ENCODE data around the gene VWA1. TPM values are rescaled to one million over a fixed set of nuclear protein-coding genes. Genes with fewer than 3 reads are reported as not detected.

Gene VWA1
- total RNA-seq, 1 donor from 2014 or later = 56.9 TPM

GRCh38 chr1:1419363-1419812 is 16.1 kb upstream of the VWA1 start:
- TF ChIP-seq CTCF (IDR thresholded peaks at IDR 0.05; ENCODE audit: partially characterized antibody, unreplicated experiment) = no peak
- DNase-seq = no peak
- H3K27ac Mint-ChIP-seq (ENCODE audit: unreplicated experiment) = peak overlapping the region; percentile 66
- H3K4me1 Mint-ChIP-seq (ENCODE audit: low read depth, unreplicated experiment) = peaks cover 20% of the 10 kb centered on the region
- no peaks in the 10 kb centered on the region for H3K27me3 Mint-ChIP-seq (ENCODE audit: unreplicated experiment)
- no peaks in the 10 kb centered on the region for H3K36me3 Mint-ChIP-seq (ENCODE audit: unreplicated experiment)
- H3K4me3 Mint-ChIP-seq (ENCODE audit: unreplicated experiment) = peak overlapping the region; percentile 81
- peaks cover 3% of the 10 kb centered on the region for H3K9me3 Mint-ChIP-seq (ENCODE audit: unreplicated experiment)

DNA sequence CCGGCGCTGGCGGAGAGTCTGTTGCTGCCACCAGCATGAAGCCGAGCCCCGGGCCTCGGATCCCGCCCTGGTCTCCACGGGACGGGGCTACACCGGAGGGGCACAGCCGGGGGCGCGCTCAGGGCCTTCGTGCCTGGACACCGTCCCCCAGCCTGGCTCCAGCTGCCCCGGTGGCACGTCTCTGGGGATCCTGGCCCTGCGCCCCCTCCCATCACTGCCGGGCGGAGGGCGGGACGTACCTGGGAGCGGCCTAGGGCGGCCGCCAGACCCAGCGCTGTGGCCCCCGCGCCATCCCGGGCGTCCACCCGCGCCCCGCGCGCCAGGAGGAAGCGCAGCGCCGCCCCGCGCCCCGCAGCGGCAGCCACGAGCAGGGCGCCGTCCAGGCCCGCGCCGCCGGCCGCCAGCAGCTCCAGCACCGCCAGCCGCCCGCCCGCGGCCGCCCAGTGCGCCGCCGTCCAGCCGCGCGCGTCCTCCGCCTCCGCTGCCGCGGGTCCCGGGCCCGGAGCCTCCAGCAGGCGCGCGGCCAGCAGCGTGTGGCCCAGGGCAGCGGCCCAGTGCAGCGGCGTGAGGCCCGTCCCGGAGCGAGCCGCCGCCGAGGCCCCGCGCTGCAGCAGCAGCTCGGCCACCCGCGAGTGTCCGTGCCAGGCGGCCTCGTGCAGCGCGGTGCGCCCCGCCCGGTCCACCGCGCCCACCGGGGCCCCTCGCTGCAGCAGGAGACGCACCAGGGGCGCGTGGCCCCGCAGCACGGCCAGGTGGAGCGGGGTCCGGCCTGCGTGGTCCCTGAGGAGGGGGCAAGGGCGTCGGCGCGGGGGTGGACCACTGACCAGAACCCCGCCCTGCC is 15.5 kb upstream of the VWA1 start:
- DNase-seq = no peak
- H3K4me3 Mint-ChIP-seq (ENCODE audit: unreplicated experiment) = peak overlapping the region; percentile 81

GRCh38 chr1:1420654-1421141 is 14.8 kb upstream of the VWA1 start:
- Mint-ChIP-seq H3K27me3 (ENCODE audit: unreplicated experiment) (peaks cover 2% of the 10 kb centered on the region), H3K27ac (ENCODE audit: unreplicated experiment) (peak overlapping the region; percentile 76), H3K4me1 (ENCODE audit: low read depth, unreplicated experiment) (peaks cover 17% of the 10 kb centered on the region), H3K36me3 (ENCODE audit: unreplicated experiment) (no peaks in the 10 kb centered on the region), H3K9me3 (ENCODE audit: unreplicated experiment) (peaks cover 11% of the 10 kb centered on the region), H3K4me3 (ENCODE audit: unreplicated experiment) (peak overlapping the region; percentile 34)
- TF ChIP-seq CTCF (IDR thresholded peaks at IDR 0.05; ENCODE audit: partially characterized antibody, unreplicated experiment) = no peak
- no peak for DNase-seq

More for the DNA sequence above, 15.5 kb upstream of the VWA1 start:
- peaks cover 7% of the 10 kb centered on the region for H3K9me3 Mint-ChIP-seq (ENCODE audit: unreplicated experiment)
- H3K4me1 Mint-ChIP-seq (ENCODE audit: low read depth, unreplicated experiment) = peaks cover 20% of the 10 kb centered on the region
- H3K27me3 Mint-ChIP-seq (ENCODE audit: unreplicated experiment) = peaks cover 2% of the 10 kb centered on the region
- H3K27ac Mint-ChIP-seq (ENCODE audit: unreplicated experiment) = peak overlapping the region; percentile 66
- TF ChIP-seq CTCF (IDR thresholded peaks at IDR 0.05; ENCODE audit: partially characterized antibody, unreplicated experiment) = no peak
- no peaks in the 10 kb centered on the region for H3K36me3 Mint-ChIP-seq (ENCODE audit: unreplicated experiment)

DNA sequence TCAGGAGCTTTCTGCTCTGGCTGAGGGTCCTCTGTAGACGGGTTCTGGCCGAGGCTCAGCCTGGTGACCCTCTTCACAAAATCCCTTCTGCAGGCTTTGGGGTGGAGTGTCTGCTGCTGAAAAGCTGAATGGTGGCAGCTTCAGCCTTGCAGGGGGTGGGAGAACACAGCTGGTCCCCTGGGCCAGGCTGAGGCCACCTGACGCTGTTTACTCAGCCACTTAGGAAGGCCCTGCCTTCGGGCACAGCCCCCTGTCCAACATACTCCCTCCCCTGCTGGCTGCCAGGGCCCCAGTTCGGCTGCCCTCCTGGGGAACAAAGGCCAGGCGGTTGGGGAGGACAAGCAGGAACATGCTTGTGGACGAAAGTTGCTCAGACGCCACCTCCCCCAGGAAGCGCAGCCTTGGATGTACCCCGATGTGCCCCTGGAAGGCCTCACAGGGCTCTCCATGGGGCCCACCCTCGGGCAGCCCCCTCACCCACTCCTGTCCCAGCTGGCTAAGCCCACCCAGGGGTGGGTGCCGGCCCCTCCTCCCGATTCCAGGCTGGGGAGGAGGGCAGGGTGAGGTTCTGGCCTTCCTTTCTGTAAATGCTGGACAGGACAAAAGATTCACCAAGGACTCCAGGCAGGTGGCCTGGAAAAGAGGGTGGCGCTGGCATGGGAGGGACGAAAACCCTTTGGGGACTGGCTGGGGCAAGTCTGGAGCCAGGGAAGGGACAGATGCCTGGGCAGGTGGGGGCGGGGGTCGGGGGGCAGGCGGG is 14.2 kb upstream of the VWA1 start, which contains the start of gene ANKRD65:
ANKRD65 (minus strand) TSS at position 130 of the 760 bp plus-strand sequence. CDS start 271 bp downstream, outside the sequence.
- peak; percentile 52 for DNase-seq
- Mint-ChIP-seq H3K9me3 (ENCODE audit: unreplicated experiment) (peaks cover 11% of the 10 kb centered on the region), H3K36me3 (ENCODE audit: unreplicated experiment) (no peaks in the 10 kb centered on the region), H3K27ac (ENCODE audit: unreplicated experiment) (peak within 1 kb of the TSS; percentile 76), H3K4me1 (ENCODE audit: low read depth, unreplicated experiment) (peaks cover 17% of the 10 kb centered on the region), H3K27me3 (ENCODE audit: unreplicated experiment) (peaks cover 2% of the 10 kb centered on the region), H3K4me3 (ENCODE audit: unreplicated experiment) (peak within 1 kb of the TSS; percentile 34)
- TF ChIP-seq CTCF (IDR thresholded peaks at IDR 0.05; ENCODE audit: partially characterized antibody, unreplicated experiment) = no peak
